PC-9 (cell line): ENCODE measurements around the gene ADGRB3.

Source experiments
- EZH2 ChIP-seq: fragments of 200-600 bp; sonication (generic); IDR thresholded peaks from 2 replicates; pipeline ENCODE4 v1.8.0; 2017; ENCODE audit warnings: antibody characterized with exemption, low read depth
- TF ChIP-seq, protein P1 (sequence below): fragments of 200-600 bp; sonication (generic); conservative IDR thresholded peaks from 2 replicates; pipeline ENCODE4 v1.6.1; 2017; ENCODE audit warnings: mixed run types, antibody characterized with exemption, mild to moderate bottlenecking, moderate library complexity

DNA sequence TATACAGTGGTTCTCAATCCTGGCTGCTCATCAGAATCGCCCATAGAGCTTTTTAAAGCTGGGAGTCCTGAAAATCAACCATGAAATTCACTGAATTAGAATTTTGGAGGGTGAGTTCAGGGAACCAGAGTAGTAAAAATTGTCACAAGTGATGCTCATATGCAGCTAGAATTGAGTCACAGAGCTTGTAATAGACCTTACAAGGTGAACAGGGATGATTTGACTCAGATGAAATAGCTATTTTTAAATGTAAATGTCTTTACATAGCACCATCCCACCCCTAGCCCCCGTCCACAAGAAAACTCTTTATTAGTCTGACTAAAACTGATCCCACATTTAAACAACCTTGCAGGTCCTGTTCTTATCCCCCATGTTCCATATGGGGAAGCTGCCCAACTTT is 630.0 kb downstream of the ADGRB3 start:
- no peak for TF ChIP-seq EZH2
- TF ChIP-seq, protein P1, sequence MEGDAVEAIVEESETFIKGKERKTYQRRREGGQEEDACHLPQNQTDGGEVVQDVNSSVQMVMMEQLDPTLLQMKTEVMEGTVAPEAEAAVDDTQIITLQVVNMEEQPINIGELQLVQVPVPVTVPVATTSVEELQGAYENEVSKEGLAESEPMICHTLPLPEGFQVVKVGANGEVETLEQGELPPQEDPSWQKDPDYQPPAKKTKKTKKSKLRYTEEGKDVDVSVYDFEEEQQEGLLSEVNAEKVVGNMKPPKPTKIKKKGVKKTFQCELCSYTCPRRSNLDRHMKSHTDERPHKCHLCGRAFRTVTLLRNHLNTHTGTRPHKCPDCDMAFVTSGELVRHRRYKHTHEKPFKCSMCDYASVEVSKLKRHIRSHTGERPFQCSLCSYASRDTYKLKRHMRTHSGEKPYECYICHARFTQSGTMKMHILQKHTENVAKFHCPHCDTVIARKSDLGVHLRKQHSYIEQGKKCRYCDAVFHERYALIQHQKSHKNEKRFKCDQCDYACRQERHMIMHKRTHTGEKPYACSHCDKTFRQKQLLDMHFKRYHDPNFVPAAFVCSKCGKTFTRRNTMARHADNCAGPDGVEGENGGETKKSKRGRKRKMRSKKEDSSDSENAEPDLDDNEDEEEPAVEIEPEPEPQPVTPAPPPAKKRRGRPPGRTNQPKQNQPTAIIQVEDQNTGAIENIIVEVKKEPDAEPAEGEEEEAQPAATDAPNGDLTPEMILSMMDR: no peak
